ENCODE measurements around the gene SEMG2. TPM values are rescaled to one million over a fixed set of nuclear protein-coding genes. Genes with fewer than 3 reads are reported as not detected.

SEMG2 gene
- total and polyA plus RNA-seq, 9 of the 15 experiments (the other 6 are each of a cell fraction or from before 2014, with no cell fraction given), result not detected

DNA sequence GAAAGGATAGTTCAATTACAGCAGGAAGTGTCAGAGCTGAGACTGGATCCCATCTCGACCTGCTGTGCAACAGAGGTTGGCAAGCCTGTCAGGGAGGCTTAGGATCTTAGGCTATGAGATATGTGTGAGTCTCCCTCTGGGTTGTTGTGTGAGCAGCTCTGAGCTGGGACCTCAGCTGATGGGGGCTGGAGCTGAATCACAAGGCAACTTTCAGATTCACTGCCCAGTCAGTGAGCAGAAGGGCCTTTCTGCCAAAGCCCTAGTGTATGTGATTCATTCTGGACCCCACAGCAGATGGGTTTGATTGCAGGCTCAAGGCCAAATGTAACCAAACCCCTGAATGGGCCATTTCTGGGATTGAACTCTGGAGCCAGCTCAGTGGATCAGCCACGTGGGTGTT, 42.0 kb upstream of the SEMG2 start:
- H3K4me1 ChIP-seq (replicated peaks in 1 of 2; ENCODE audit: control insufficient read depth in 2 of 2, insufficient read depth in 2 of 2, low read length in 2 of 2), result no peaks in the 10 kb centered on the region
- no peak overlapping the region for H2AFZ ChIP-seq (ENCODE audit: low read depth, low read length)
- TF ChIP-seq ZNF707 (CRISPR knock-in tag; conservative IDR thresholded peaks at IDR 0.05), result no peak
- TF ChIP-seq ZNF551 (CRISPR knock-in tag; IDR thresholded peaks at IDR 0.05), result no peak
- no peak for TF ChIP-seq TEAD1 (CRISPR knock-in tag; IDR thresholded peaks at IDR 0.05)
- TF ChIP-seq, protein P1, sequence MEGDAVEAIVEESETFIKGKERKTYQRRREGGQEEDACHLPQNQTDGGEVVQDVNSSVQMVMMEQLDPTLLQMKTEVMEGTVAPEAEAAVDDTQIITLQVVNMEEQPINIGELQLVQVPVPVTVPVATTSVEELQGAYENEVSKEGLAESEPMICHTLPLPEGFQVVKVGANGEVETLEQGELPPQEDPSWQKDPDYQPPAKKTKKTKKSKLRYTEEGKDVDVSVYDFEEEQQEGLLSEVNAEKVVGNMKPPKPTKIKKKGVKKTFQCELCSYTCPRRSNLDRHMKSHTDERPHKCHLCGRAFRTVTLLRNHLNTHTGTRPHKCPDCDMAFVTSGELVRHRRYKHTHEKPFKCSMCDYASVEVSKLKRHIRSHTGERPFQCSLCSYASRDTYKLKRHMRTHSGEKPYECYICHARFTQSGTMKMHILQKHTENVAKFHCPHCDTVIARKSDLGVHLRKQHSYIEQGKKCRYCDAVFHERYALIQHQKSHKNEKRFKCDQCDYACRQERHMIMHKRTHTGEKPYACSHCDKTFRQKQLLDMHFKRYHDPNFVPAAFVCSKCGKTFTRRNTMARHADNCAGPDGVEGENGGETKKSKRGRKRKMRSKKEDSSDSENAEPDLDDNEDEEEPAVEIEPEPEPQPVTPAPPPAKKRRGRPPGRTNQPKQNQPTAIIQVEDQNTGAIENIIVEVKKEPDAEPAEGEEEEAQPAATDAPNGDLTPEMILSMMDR (IDR thresholded peaks at IDR 0.05 in 2 of 3, conservative IDR thresholded peaks at IDR 0.05 in 1 of 3; ENCODE audit: insufficient read depth in 2 of 3, low read depth in 1 of 3, low read length in 3 of 3), result no peak
- no peak for TF ChIP-seq MAZ (CRISPR knock-in tag; conservative IDR thresholded peaks at IDR 0.05 in 1 of 2, IDR thresholded peaks at IDR 0.05 in 1 of 2)
- TF ChIP-seq SMAD3 (CRISPR knock-in tag; conservative IDR thresholded peaks at IDR 0.05), result no peak
- no peak for TF ChIP-seq ZNF785 (CRISPR knock-in tag; IDR thresholded peaks at IDR 0.05)
- DNase-seq (ENCODE audit: extremely low read depth in 1 of 4, low spot score in 3 of 4) (no peak), ATAC-seq (no peak), FAIRE-seq (no peak)
- no peaks in the 10 kb centered on the region for H4K20me1 ChIP-seq (replicated peaks; ENCODE audit: control insufficient read depth, insufficient read depth, low read length)
- 0% methylated on average over 2 of the region's 2 CpGs for WGBS (ENCODE audit: insufficient coverage, low coverage, missing lambda C conversion rate)
- in situ Hi-C loops (cut with MboI) (no loop called here), intact Hi-C loops (cut with micrococcal nuclease) (no loop called here)
- no TSS peak for BruUV-seq (replicated peaks)
- no peak overlapping the region for H3K9ac ChIP-seq (ENCODE audit: insufficient read depth in 1 of 2, low read depth in 2 of 2, low read length in 2 of 2)
- no peak overlapping the region for H3K4me3 ChIP-seq
- H3K36me3 ChIP-seq (ENCODE audit: control insufficient read depth, insufficient read depth, low read length), result no peaks in the 10 kb centered on the region
- no peaks in the 10 kb centered on the region for H3K9me3 ChIP-seq (replicated peaks; ENCODE audit: control insufficient read depth, insufficient read depth, low read depth, low read length)
- no peak overlapping the region for H3K4me2 ChIP-seq (ENCODE audit: insufficient read depth, low read length)
- ChIA-PET POLR2A (no interaction called here), CTCF (ENCODE audit: low intra/inter-chr PET ratio) (no interaction called here)
- H3K27me3 ChIP-seq (ENCODE audit: control insufficient read depth in 2 of 2, insufficient read depth in 2 of 2, low read length in 2 of 2), result peaks cover 5 to 32% of the 10 kb centered on the region in 2 experiments; a peak in 4 of 5 replicates
- H3K27ac ChIP-seq (ENCODE audit: extremely low read depth, low read depth, low read length), result no peak overlapping the region
- no peaks in the 10 kb centered on the region for H3K9me1 ChIP-seq (ENCODE audit: control insufficient read depth, insufficient read depth, low read length)
- no peaks in the 10 kb centered on the region for H3K79me2 ChIP-seq (ENCODE audit: control insufficient read depth, insufficient read depth, low read length)
